Colonic mucosa (tissue), 4 donors: ENCODE measurements around the gene TECPR2. TPM values are rescaled to one million over a fixed set of nuclear protein-coding genes. Genes with fewer than 3 reads are reported as not detected.
A peak's percentile ranks its signal among the peaks of the same experiment; 100 is the strongest.

Source experiments
- DNase-seq: peaks from one replicate; pipeline ENCODE4 v3.0.0-alpha.2; 2020
- H3K27ac ChIP-seq: fragments of 200-600 bp; one replicate; pipeline ENCODE4 v1.8.0; 2021
- H3K27me3 ChIP-seq: fragments of 200-600 bp; one replicate; pipeline ENCODE4 v1.8.0; 2021
- H3K36me3 ChIP-seq: fragments of 200-600 bp; one replicate; pipeline ENCODE4 v1.8.0; 2021
- H3K4me1 ChIP-seq: fragments of 200-600 bp; one replicate; pipeline ENCODE4 v1.8.0; 2021; ENCODE audit warnings: mild to moderate bottlenecking
- H3K4me3 ChIP-seq: fragments of 200-600 bp; one replicate; pipeline ENCODE4 v1.8.0; 2021
- H3K9ac ChIP-seq, 2 donors: one replicate each; pipeline ENCODE4 v1.7.0; 2013; ENCODE audit warnings: control low read depth in 2 of 2, low read depth in 2 of 2, low read length in 2 of 2
- H3K9me3 ChIP-seq: fragments of 200-600 bp; one replicate; pipeline ENCODE4 v1.8.0; 2021
- intact Hi-C: fragments of 100-400 bp; cut with DNase I; formaldehyde crosslinking; loops from one replicate; pipeline ENCODE4 v1.14.1; 2022
- total RNA-seq, 2 donors: library from RNA; stranded (reverse); fragmentation: NEBNext Ultra II Directional in 1 of 2; extraction: Animal tissue kit (Norgen Biotek cat#: 25700) in 1 of 2; gene quantifications; one replicate each; pipeline ENCODE4 v1.2.1, GENCODE V29; 2021
- TF ChIP-seq, protein P1 (sequence below): fragments of 200-600 bp; IDR thresholded peaks from one replicate; pipeline ENCODE4 v1.8.0; 2022; ENCODE audit warnings: antibody characterized with exemption, mild to moderate bottlenecking
- donor health status: healthy.
- donor health status: DM: no; HTN: no; CAD: no.
- donor health status: DM: no; HTN: no; CAD: no.

The TECPR2 gene
- total RNA-seq, 2 donors from 2014 or later: 16.5 to 18.2 TPM

- no peaks in the 10 kb centered on the region for H3K36me3 ChIP-seq
- no peak overlapping the region for H3K4me3 ChIP-seq
- DNase-seq: no peak
- no peaks in the 10 kb centered on the region for H3K27me3 ChIP-seq
- TF ChIP-seq, protein P1, sequence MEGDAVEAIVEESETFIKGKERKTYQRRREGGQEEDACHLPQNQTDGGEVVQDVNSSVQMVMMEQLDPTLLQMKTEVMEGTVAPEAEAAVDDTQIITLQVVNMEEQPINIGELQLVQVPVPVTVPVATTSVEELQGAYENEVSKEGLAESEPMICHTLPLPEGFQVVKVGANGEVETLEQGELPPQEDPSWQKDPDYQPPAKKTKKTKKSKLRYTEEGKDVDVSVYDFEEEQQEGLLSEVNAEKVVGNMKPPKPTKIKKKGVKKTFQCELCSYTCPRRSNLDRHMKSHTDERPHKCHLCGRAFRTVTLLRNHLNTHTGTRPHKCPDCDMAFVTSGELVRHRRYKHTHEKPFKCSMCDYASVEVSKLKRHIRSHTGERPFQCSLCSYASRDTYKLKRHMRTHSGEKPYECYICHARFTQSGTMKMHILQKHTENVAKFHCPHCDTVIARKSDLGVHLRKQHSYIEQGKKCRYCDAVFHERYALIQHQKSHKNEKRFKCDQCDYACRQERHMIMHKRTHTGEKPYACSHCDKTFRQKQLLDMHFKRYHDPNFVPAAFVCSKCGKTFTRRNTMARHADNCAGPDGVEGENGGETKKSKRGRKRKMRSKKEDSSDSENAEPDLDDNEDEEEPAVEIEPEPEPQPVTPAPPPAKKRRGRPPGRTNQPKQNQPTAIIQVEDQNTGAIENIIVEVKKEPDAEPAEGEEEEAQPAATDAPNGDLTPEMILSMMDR: no peak
- H3K9me3 ChIP-seq: no peaks in the 10 kb centered on the region
- H3K27ac ChIP-seq: no peak overlapping the region
- no peaks in the 10 kb centered on the region for H3K4me1 ChIP-seq
- intact Hi-C loops: no loop called here
- no peak overlapping the region for H3K9ac ChIP-seq
Measured at GRCh38 chr14:102378830-102379229, 16.1 kb downstream of the TECPR2 start.

DNA sequence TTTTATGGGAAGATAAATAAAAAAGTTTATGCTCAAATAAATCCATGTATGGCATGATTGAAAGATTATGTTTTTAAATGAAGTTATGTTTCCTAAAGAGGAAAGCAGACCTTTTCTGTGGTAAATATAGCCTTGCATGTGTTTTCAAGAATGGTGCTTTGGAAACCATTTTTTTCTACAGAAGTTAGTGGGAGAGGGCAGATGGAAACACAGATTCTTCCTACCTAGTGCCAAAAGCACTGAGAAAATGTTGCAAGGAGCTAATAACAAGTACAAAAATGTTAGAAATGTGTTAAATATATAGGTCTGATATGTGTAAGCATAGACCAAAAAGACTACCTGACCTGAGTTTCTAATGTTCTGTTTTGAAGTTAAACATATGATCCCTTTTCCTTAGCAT is 24.3 kb downstream of the TECPR2 start:
- Histone ChIP-seq H3K9ac (no peak overlapping the region), H3K36me3 (no peaks in the 10 kb centered on the region), H3K27me3 (no peaks in the 10 kb centered on the region), H3K27ac (no peak overlapping the region), H3K9me3 (no peaks in the 10 kb centered on the region), H3K4me1 (no peaks in the 10 kb centered on the region), H3K4me3 (no peak overlapping the region)
- no peak for DNase-seq
- intact Hi-C loops: no loop called here
- TF ChIP-seq, protein P1: no peak

DNA sequence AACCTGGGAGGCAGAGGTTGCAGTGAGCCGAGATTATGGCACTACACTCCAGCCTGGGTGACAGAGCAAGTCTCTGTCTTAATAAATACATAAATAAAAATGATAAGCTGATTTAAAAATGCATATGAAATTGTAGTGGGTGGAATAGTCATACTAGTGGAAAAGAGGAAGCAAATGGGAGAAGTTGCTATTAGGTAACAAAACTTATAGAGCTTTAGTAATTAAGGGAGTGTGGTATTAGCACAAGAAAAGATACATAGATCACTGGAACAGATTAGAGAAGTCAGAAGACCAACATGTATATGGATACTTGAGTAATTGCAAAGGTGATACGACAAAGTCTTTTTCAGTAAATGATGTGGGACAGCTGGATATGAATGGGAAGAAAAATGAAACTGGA is 26.5 kb downstream of the TECPR2 start:
- Histone ChIP-seq H3K27me3 (no peaks in the 10 kb centered on the region), H3K4me3 (no peak overlapping the region), H3K4me1 (no peaks in the 10 kb centered on the region), H3K9ac (peak overlapping the region in 1 of 2 donors; percentile 13), H3K27ac (peak overlapping the region; percentile 45), H3K36me3 (no peaks in the 10 kb centered on the region), H3K9me3 (no peaks in the 10 kb centered on the region)
- intact Hi-C loops: no loop called here
- DNase-seq: no peak
- TF ChIP-seq, protein P1: no peak

GRCh38 chr14:102390064-102390855 is 27.5 kb downstream of the TECPR2 start:
- Histone ChIP-seq H3K27ac (peak overlapping the region; percentile 45), H3K4me3 (no peak overlapping the region), H3K27me3 (no peaks in the 10 kb centered on the region), H3K9ac (peak overlapping the region in 1 of 2 donors; percentile 15), H3K4me1 (no peaks in the 10 kb centered on the region), H3K9me3 (no peaks in the 10 kb centered on the region), H3K36me3 (no peaks in the 10 kb centered on the region)
- DNase-seq: no peak
- intact Hi-C loops: no loop called here
- TF ChIP-seq, protein P1: no peak

DNA sequence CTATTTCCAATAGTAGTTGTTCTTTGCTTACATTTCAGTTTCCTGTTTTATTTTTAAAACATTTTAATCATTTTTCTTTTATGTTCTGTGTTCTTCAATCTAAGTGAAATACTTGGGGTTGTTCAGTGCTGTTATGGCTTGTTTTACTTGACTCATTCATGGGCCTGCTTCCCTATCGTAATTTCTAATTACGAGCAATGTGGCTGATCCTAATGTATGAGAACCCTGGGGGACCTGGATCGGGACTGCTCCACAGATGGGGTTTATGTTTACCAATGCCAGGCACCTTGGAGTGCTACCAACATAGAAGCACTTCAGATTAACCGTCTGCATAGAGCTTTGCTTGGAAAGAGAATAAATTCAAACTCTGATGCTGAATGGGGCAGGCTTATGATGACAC is 29.8 kb downstream of the TECPR2 start:
- no peak overlapping the region for H3K4me3 ChIP-seq
- no peaks in the 10 kb centered on the region for H3K9me3 ChIP-seq
- no peak overlapping the region for H3K9ac ChIP-seq
- H3K27me3 ChIP-seq: no peaks in the 10 kb centered on the region
- H3K36me3 ChIP-seq: no peaks in the 10 kb centered on the region
- intact Hi-C loops: no loop called here
- DNase-seq: no peak
- no peaks in the 10 kb centered on the region for H3K4me1 ChIP-seq
- H3K27ac ChIP-seq: no peak overlapping the region
- TF ChIP-seq, protein P1: no peak
